SU-DHL-6 (cell line): ENCODE data around the gene ISYNA1.

ENCODE experiments used
- H2AFZ ChIP-seq: fragments of 200-600 bp; sonication (generic); 2 replicates; pipeline ENCODE4 v1.6.1; 2014; ENCODE audit warnings: low read depth, mild to moderate bottlenecking, moderate library complexity, mixed read lengths, antibody characterized with exemption, low read length; ENCODE audit not compliant: severe bottlenecking
- H3F3A ChIP-seq: fragments of 200-600 bp; shearing (Covaris generic); 2 replicates; pipeline ENCODE4 v1.6.0; 2016; ENCODE audit warnings: antibody characterized with exemption, mild to moderate bottlenecking; ENCODE audit not compliant: insufficient read depth
- H3K27ac ChIP-seq: fragments of 200-600 bp; sonication (generic); 2 replicates; pipeline ENCODE4 v1.5.1; 2016; ENCODE audit warnings: low read depth, mild to moderate bottlenecking, low read length, moderate library complexity, mixed read lengths
- H3K27me3 ChIP-seq: fragments of 200-600 bp; sonication (generic), shearing (Covaris generic); 2 replicates; pipeline ENCODE4 v1.6.0; 2014; ENCODE audit warnings: mild to moderate bottlenecking, low read length
- H3K36me3 ChIP-seq: fragments of 200-600 bp; sonication (generic); 2 replicates; pipeline ENCODE4 v1.6.1; 2014; ENCODE audit warnings: mild to moderate bottlenecking, low read length, mixed read lengths
- H3K4me2 ChIP-seq: fragments of 300-600, 200-600 bp; shearing (Covaris generic), sonication (generic); 2 replicates; pipeline ENCODE4 v1.6.0; 2014; ENCODE audit warnings: low read length, low read depth, mild to moderate bottlenecking; ENCODE audit not compliant: poor library complexity, severe bottlenecking
- H3K4me3 ChIP-seq: fragments of 200-600 bp; sonication (generic); 2 replicates; pipeline ENCODE4 v1.5.1; 2014; ENCODE audit warnings: antibody characterized with exemption, low read length, mild to moderate bottlenecking, mixed read lengths; ENCODE audit not compliant: insufficient read depth, poor library complexity, severe bottlenecking
- H3K79me2 ChIP-seq: fragments of 200-600 bp; sonication (generic); 2 replicates; pipeline ENCODE4 v1.6.1; 2014; ENCODE audit warnings: mild to moderate bottlenecking, low read length, moderate library complexity; ENCODE audit not compliant: insufficient read depth
- H3K9ac ChIP-seq: fragments of 200-600 bp; sonication (generic); 2 replicates; pipeline ENCODE4 v1.7.0; 2014; ENCODE audit warnings: mild to moderate bottlenecking, low read length
- H3K9me2 ChIP-seq: fragments of 200-600 bp; sonication (generic); replicated peaks from 2 replicates; pipeline ENCODE4 v1.6.1; 2014; ENCODE audit warnings: low read length; ENCODE audit not compliant: insufficient read depth
- H3K9me3 ChIP-seq: fragments of 200-600 bp; sonication (generic); 2 replicates; pipeline ENCODE4 v1.6.1; 2014; ENCODE audit warnings: low read length, mixed read lengths; ENCODE audit not compliant: insufficient read depth
- H4K20me1 ChIP-seq: fragments of 200-600 bp; sonication (generic); 2 replicates; pipeline ENCODE4 v1.6.1; 2014; ENCODE audit warnings: low read depth, mild to moderate bottlenecking, antibody characterized with exemption, low read length, moderate library complexity, mixed read lengths
- CTCF ChIP-seq: fragments of 200-600 bp; sonication (generic); IDR thresholded peaks from one replicate; pipeline ENCODE4 v1.5.1; 2017; ENCODE audit warnings: antibody characterized with exemption, mild to moderate bottlenecking, low read length, moderate library complexity; ENCODE audit not compliant: insufficient read depth, poor library complexity, severe bottlenecking
- EZH2phosphoT487 ChIP-seq: fragments of 200-600 bp; sonication (generic), shearing (Covaris generic); conservative IDR thresholded peaks from 2 replicates; pipeline ENCODE4 v1.6.1; 2018; ENCODE audit warnings: mild to moderate bottlenecking, antibody characterized with exemption, low read length, moderate library complexity, mixed read lengths

Gene ISYNA1

GRCh38 chr19:18439910-18440237 is 1.9 kb upstream of the ISYNA1 start:
- Histone ChIP-seq H3K36me3 (no peaks in the 10 kb centered on the region), H3K4me2 (no peak overlapping the region), H3K9me3 (no peaks in the 10 kb centered on the region), H4K20me1 (no peaks in the 10 kb centered on the region), H3K9ac (no peak overlapping the region), H3K9me2 (no peaks in the 10 kb centered on the region), H2AFZ (no peak overlapping the region), H3F3A (peaks cover 21% of the 10 kb centered on the region), H3K79me2 (no peaks in the 10 kb centered on the region), H3K4me3 (no peak overlapping the region), H3K27ac (no peak overlapping the region), H3K27me3 (no peaks in the 10 kb centered on the region)
- TF ChIP-seq EZH2phosphoT487 (no peak), CTCF (no peak)

GRCh38 chr19:18439025-18439909 is 1.3 kb upstream of the ISYNA1 start:
- Histone ChIP-seq H2AFZ (no peak overlapping the region), H4K20me1 (no peaks in the 10 kb centered on the region), H3F3A (peaks cover 21% of the 10 kb centered on the region), H3K4me2 (no peak overlapping the region), H3K27me3 (no peaks in the 10 kb centered on the region), H3K9me3 (no peaks in the 10 kb centered on the region), H3K79me2 (no peaks in the 10 kb centered on the region), H3K27ac (no peak overlapping the region), H3K36me3 (no peaks in the 10 kb centered on the region), H3K4me3 (no peak overlapping the region), H3K9ac (no peak overlapping the region), H3K9me2 (no peaks in the 10 kb centered on the region)
- TF ChIP-seq EZH2phosphoT487, result no peak
- TF ChIP-seq CTCF, result no peak

GRCh38 chr19:18438331-18439024 is 545 bp upstream of the ISYNA1 start:
- H3K27ac ChIP-seq, result no peak overlapping the region

More at GRCh38 chr19:18438331-18439024, 545 bp upstream of the ISYNA1 start:
- Histone ChIP-seq H3K36me3 (no peaks in the 10 kb centered on the region), H3K4me2 (no peak overlapping the region), H3K4me3 (no peak overlapping the region), H4K20me1 (no peaks in the 10 kb centered on the region), H3K9ac (no peak overlapping the region), H3K9me3 (no peaks in the 10 kb centered on the region), H3K27me3 (no peaks in the 10 kb centered on the region), H2AFZ (no peak overlapping the region), H3K9me2 (no peaks in the 10 kb centered on the region), H3F3A (peaks cover 21% of the 10 kb centered on the region), H3K79me2 (no peaks in the 10 kb centered on the region)
- no peak for TF ChIP-seq CTCF
- TF ChIP-seq EZH2phosphoT487, result no peak
